GM21423 (cell line): Measurements from ENCODE around the gene TOMM34.

Experiments
- ATAC-seq: cut with Tn5 transposase; IDR thresholded peaks from one replicate; pipeline ENCODE4 v1.9.1; 2021; ENCODE audit warnings: mild to moderate bottlenecking, moderate library complexity; ENCODE audit not compliant: unreplicated experiment

TOMM34 gene

DNA sequence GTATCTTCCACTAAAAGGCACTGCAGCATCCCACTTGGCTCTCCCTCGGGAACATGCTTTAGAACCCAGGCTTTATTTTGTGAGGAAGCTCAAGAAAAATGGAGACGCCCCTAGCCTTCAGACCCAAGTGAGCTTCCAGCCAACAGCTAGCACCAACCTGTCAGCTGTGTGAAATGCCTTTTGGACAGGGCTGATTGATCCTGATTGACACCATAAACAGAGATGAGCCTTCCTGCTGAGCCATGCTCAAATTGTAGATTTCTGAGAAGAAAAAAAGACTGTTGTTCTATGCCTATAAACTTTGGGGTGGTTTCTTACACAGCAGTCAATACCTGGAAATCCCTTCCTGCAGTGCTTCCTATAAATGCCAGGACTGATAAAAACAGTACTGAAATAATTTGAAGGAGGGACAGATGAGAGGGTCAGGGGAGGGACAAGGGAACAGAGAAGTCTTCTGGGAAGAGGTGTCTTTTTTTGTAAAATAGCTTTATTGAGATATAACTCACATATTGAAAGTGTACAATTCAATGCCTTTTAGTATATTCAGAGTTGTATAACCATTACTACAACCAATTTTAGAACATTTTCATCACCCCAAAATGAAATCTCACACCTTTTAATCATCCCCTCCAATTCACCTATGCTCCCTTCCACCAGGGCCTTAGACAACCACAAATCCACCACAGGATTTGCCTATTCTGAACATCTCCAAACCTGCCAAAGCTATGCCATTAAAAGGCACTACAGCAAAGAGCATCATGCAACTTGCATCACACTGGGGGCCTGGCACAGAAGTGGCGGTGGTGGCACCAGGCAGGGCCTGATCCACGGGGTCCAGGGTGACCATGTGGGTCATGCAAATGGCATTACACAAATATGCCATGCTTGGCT lies 3.4 kb upstream of the TOMM34 start:
- ATAC-seq = no peak

DNA sequence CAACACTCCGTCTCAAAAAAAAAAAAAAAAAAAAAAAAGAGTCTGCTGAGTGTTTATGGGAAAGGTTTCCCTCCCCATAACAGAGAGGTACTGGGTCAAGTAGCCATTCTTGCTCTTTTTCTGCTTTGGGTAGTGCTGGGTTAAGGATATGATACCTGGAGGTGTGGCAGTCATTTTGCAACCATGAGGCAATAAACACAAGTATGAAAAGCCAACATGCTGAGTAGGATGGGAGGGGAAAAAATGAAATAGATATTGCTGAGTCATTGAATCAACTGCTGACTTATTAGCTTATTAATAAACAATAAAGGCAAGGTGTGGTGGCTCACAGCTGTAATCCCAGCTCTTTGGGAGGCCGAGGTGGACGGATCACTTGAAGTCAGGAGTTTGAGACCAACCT lies 2.3 kb upstream of the TOMM34 start:
- ATAC-seq = no peak

DNA sequence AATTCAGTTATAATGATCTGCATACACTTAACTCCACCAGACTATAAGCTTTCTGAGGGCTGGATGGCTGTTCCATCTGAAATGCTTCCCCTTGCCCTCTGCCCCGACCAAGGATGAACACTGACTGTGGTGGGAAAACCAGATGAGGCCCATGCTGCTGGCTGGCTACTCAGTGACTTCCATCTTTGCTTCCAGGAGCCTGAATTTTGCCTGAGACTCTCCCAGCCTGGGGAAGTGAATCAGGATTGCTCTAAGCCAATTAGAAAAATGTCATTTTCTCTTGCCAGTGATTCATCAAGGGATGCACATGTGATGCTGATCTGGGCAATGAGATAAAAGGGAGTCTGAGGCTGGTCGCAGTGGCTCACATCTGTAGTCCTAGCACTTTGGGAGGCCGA lies 1.7 kb upstream of the TOMM34 start:
- no peak for ATAC-seq

DNA sequence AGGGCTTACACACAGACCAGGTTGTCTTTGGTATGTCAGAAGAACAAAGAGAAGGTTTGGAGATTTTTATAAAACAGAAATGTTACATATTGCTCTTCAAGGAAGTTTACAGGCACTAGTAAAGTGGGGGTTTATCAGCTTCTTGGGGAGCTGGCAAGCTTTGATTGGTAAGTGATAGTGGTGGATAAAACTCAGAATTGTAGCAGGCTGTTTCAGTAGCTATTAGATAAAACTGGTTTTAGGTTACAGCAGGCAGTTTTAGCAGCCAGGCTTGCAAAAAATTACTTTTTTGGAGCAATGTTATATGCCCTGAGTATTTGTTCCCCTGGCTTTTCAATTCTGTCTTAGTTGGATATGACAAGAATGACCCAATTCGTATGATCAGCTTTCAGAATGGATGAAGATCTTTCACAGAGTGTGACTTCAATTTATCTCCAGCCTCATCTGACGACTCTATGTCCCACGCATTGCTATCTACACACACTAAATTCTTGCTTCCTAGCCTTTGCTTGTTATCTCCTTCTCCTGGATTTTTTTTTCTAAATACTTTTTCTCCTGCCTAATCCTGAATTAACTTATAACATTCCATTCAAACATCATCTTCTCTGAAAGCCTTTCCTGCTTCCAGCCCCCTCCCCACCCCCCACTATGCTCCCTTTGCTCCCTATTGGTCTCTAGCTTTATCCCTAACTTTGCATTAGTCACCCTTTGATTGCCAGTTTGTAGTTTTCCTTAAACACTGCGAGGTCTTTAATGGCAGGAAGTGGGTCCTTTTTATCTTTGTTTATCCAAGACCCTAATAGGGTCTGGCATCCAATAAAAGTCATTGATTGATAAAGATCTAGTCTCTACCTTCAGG lies 1.0 kb upstream of the TOMM34 start:
- no peak for ATAC-seq

DNA sequence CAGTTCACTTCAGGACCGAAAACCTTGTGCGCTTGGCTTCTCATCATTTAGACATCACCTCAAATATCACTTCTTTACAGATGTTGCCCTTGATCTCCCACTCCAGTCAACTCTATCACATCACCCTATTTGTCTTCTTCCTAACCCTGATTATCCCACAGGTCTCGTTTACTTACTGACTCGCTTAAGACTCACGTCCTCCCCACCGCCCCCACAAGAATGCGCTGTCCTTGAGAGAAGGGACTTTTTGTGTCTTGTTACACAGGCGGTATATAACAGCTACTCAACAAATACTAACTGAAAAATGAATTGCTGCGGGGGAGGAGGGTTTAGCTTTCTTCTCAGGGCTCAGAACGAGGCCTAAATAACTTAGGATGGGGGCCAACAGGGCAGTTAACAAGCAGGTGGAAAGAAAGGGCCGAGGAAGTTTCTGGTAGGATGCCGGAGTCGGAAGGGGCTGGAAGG lies 527 bp downstream of the TOMM34 start:
- peak; percentile 6 for ATAC-seq

DNA sequence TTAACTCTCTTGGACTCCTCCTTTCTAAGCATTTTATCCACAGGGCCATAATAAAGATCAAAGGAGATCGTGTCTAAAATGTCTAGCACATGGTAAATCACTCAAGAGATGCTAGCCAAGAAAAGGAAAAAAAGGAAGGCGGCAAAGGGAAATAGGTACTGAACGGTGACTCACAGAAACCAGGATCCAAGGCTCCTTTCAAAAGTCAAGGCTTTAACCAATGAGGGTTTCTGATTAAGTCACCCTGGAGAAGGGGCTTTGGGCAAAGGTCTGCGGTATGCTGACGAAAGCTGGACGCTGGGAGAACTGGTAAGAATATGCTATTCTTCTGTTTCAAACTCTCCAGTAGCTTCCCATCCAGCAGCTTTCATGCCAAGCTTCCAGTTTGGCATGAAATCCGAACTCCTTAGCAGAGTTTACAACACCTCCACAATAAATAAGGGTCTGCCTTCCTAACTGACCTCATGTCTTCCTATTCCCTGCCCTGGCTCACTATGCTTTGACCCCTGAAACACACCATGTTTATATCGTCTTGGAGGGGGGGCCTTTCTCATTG lies 1.0 kb downstream of the TOMM34 start:
- no peak for ATAC-seq

DNA sequence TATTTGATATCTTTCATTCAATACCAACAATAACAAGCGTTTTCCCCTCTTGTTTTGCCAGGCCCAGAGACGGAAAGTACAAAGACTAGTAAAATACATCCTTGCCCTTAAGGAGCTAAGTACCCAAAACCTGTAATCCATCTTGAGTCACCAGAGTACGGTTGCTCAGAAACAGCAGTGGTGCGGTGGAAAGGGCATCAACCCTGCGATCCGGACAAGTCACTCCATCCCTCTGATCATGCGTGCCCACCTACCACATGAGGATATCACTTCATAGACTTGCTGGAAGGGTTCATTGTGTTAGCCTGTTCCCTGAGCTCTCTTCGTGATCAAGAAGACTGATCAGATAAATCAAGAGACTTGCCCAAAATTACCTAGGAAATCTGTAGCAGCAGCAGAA lies 1.9 kb downstream of the TOMM34 start:
- ATAC-seq = no peak

DNA sequence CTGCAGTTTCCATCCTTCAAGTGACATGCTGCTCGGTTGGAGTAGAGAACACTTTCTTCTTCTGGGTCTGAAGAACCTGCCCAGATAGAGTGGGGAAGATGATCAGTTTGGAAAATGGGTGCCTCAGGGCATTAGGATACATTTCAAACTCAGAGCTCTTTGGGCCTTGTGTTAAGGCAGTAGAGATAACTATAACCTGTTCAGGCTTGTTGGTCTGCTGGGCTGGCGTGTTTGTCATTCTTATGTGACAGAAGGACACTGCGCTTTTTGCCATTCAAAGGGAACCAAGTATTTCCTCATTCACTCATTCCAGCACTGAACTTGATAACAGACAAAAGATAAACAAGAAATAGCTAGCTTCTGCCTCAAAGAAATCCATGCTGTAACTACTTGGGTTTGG lies 3.8 kb downstream of the TOMM34 start:
- no peak for ATAC-seq

DNA sequence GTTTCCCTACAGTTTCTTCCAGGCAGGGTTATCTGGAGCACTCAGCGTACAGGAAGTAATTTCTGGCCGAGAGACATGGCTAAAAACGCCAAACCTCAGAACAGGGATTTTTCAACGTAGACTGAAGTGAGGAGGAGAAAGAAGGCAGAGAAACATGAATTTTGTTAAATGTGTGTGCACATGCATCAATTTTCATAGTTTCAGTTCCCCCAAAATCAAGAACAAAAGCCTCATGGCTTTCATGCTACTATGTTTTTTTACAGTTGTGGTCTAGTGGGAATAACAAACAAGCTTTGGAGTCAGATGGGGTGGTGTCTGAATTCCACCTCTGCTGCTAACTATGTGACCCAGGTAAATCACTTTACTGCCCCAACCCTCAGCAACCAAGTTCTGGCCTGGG lies 4.9 kb downstream of the TOMM34 start:
- ATAC-seq = no peak

DNA sequence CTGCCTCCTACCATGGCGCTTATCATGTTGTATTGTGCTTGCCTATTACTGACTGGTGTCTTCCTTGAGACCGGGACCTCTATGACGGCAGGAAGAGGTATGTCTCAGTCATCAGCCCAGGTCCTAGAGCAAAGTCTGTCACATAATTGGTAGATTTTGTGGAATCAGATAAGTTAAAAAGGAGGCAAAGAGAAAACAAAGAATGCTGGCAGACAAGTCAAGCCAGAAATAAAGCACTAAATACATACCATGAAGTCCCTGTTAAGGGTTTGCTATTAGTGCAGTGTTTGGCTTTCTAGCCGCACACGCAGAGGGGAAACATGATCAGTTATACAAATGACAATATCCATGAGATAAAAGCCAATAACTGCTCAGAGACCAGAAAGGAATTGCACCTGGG lies 6.0 kb downstream of the TOMM34 start:
- ATAC-seq = no peak

DNA sequence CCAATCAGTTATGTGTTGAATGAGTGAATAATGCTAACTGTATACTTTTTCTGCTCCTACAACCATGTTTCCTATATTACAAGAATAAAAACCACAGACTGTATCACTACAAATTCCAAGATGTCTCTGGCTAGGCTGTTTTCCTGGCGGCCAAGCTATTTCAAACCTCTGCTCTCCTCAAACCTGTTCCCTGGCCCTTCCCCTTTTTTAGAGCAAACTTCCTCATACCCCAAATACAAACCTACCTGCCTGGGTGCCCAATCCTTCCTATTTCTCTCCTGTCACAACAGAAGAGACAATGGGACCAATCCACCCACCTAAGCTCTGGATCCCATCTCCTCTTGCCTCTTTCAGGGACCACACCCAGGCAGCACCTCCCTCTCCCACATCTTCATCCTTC lies 7.5 kb downstream of the TOMM34 start:
- no peak for ATAC-seq

DNA sequence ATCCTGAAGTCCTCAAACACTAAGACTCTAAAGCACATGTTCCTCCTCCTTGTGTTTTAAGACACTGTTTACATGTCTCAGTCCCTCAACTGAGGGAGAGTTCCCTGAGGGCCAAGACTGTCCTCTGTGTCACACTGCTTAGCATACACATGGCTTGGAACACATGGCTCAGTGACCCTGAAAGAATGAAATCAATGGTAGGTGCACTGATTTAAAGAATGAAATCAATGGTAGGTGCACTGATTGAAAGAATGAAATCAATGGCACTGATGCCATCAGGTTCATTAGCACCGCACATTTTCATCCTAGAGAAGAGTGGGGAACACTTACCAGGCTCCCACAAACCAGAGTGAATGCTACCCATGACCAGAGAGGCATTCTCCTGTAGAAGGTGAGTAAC lies 9.8 kb downstream of the TOMM34 start:
- no peak for ATAC-seq

DNA sequence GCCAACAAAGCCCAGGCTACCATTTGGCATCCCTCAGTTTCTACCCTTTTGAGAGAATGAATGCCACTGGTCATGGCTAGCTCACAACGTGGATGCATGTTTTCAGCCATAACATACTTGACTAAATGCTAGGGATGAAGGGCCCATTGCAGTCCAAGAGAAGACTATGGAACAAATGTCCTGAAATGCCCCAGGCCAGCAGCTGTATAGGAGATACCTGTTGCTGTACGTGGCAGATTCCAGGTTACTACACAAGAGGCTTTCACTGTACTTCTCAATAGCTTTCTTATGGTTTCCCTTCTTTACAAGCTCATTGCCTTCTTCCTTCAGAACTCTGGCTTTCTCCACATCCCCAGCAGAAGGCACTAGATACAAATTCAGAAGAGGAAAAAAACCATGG lies 11.7 kb downstream of the TOMM34 start:
- no peak for ATAC-seq

DNA sequence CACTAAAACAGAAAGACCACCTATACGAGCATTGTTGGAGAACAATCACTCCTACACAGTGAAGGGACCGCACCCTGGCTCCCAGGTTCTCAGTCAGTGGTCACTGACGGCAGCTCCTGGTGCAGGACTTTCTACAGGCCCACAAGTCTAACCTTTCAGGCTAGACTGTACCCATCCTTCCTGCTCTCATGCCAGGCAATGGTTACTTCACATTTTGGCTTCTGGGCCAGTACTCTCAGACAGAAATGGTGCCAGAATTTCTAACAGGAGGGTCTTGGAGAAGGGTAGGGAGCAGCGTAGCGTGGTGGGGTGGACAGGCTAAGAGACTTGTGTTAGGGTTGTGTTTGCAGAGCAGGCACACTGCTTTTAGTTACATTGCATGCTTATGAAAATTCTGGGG lies 12.1 kb downstream of the TOMM34 start:
- ATAC-seq = no peak

DNA sequence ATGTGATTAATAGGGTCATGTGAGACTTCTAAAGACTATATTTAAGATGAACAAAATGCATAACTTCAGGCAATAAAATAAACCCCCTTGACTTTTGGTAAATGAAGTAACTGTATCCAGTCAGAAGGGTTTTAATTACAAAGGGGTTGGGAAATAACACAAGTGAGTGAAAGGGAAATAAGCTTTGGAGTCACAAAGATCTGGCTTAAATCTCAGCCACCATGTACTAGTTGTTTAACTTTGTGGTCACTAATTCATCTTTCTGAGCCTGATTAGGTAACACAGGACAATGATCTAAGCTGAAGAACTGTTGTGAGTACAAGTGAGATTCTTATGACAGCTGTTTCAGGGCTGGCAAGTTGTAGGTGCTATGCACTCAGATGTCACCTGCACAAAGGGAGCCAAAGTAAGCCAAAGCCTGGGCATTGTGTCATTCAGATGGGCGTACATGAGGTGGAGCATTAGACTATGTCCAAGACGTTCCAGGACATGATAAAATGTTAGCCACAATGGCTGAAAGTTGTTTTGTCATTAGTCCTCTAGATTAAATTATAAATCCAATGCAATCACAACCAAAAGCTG lies 13.8 kb downstream of the TOMM34 start:
- no peak for ATAC-seq

DNA sequence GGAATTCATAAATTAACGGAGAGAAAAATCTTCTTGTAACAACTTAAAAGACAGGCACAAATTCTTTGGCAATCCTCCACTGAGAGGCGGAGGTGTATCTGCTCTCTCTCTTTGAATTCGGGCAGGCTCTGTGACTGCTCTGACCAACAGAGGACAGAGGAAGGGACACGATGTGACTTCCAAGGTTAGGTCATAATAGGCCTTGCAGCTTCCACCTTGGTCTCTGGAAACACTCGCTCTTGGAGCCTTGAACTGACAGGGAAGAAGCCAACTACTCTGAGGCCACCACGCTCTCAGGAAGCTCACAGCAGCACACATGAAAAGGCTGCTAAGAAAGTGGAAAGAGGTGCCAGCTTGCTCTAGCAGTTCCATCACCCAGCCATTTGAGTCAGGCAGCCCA lies 14.9 kb downstream of the TOMM34 start:
- no peak for ATAC-seq

DNA sequence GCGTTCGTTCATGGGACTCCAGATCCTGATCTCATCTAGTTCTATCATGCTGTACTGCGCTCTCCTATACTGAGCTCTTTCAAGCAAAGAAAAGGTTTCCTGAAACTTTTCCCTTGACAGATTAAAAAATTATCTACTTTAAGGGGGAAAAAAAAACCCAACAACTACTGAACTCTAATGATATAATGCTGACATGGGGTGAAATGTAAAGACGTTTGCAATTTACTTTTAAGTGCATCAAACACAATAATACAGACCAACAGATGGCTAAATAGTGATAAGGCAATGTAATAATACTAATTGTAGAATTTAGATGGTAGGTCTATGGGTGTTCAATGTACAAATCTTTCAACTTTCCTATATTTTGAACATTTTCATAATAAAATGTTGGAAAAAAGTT lies 16.4 kb downstream of the TOMM34 start:
- no peak for ATAC-seq

DNA sequence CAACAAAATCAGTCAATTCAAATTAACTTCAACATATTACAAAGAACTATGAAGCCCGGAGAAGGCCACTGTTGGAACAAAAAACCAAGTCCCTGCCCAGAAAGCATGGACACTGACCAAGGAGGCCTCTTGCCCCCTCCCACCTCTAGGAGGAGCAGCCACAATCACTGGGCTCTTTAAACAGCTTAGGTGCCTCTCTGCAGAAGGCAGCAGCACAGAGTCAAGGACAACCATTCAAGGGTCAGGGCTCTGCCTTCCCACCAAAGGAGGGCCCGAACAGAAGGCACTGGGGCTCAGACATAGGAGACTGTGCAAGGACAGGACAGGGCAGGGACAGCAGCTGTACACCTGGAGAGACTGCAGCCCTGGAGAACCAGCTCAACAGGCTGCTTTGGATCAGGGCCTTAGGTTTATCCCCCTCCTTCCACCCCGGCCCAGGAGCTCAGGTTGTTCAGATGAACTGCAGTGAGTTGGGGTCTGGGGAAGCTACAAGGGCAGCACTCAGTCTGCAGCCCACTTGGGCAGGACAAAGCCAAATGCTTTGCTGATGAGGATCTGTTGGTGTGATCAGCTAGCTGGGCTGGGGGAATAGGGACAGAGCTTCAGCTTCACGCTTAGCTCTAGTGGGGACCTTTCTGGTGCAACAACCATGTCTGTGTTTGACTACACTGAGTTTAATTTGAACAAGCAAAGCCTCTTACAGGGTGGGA lies 17.8 kb downstream of the TOMM34 start:
- ATAC-seq = no peak

DNA sequence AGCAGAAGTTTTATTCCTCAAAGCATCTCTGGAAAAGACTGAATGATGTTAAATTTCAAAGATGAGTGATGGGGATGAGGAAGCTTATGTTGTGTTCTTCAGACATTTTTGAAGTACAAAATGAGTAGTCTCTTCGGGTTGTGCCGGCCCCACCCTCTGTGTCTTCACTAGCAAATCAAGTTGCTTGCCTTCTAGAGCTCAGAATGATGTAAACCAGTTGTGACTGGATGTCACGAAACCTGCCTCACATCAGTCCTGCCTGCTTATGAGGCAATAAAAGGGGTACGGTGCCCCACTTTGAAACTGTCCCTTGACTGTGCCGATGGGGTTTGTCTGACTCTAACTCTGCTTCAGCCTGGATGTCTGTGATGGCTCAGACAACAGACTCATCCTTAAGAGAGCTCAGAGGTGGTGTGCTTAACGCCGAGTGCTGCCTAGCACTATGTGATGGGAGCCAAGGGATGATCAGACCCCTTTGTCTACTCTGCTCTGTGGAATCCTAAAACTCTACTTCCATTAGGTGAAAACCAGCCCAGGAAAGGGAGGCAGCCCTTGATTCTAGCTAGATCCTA lies 19.0 kb downstream of the TOMM34 start:
- ATAC-seq = no peak

DNA sequence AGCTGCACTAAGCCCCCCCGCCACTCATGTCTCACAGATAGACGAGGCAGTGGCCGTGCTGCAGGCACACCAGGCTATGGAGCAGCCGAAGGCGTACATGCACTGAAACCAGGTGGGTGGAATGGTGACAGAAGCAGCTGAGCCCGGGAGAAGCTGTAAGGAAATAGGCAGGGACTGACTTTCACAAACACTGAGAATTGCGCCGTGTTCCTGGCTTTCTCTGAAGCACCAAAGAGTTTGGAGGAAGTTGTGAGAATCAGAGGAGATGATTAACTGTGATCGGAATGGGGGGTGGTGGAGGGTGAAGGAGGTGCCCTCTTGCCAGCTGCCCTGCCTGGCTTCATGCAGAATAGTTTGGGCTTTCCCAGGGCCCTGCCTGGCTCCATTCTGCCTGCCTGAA lies 21.6 kb downstream of the TOMM34 start:
- ATAC-seq = no peak
